HG03045 (cell line): ENCODE results near the gene SLC6A19.

Experiments used
- ATAC-seq: cut with Tn5 transposase; IDR thresholded peaks from one replicate; pipeline ENCODE4 v1.9.1; 2021; ENCODE audit warnings: mild to moderate bottlenecking, moderate library complexity; ENCODE audit not compliant: unreplicated experiment

SLC6A19 gene

DNA sequence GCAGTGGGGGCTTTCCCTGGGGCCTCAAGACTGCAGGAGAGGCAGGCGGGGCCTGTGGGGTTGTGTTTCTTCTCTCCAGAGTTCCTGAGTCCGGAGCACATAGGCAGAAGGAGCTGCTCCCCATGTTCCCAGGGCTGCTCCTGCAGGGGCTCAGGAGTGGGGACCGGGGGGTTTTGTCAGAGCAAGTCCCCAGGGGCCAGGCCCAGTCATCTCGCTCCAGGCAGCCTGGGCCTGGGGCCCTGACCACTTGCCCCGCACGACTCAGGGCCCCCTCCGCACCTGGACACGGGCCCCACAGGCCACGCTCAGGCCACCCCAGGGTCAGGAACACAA, 22.0 kb upstream of the SLC6A19 start:
- no peak for ATAC-seq

DNA sequence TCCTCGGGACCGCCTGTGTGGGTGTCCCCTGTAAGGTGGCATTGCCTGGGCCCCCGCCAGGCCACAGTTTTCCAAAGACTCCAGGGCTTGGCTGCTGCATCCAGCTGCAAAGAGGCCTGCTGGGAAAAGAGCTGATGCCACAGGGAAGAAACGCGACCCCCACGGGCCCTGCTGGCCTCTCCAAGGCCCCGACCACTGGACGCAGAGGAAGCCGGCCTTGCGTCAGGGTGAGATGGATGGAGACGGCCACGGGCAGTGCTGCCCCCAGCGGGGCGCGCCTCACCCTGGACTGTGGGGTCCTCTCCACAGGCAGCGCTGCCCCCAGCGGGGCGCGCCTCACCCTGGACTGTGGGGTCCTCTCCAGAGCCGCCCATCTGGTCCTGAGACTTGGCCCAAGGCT, 21.3 kb upstream of the SLC6A19 start:
- ATAC-seq = no peak

DNA sequence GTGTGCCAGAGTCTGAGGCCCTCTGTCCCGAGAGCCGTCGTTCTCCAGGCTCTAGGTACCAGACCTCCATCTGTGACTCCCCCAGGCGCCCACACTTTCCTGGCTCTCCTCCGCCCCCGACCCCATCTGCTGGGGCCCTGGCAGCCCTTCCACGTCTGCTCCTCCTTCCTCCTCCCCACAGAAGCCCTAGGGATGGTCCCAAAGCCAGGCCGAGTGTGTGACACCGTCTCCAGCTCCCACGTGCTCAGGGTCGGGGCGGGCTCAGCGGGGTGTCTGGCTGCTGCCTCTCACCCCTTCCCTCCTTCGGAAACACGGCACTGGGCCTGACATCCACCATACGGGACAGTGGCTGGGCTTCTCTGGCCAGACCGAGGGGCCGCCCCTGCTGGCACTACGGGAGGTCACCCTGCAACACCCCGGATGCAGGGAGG, 20.5 kb upstream of the SLC6A19 start:
- no peak for ATAC-seq

DNA sequence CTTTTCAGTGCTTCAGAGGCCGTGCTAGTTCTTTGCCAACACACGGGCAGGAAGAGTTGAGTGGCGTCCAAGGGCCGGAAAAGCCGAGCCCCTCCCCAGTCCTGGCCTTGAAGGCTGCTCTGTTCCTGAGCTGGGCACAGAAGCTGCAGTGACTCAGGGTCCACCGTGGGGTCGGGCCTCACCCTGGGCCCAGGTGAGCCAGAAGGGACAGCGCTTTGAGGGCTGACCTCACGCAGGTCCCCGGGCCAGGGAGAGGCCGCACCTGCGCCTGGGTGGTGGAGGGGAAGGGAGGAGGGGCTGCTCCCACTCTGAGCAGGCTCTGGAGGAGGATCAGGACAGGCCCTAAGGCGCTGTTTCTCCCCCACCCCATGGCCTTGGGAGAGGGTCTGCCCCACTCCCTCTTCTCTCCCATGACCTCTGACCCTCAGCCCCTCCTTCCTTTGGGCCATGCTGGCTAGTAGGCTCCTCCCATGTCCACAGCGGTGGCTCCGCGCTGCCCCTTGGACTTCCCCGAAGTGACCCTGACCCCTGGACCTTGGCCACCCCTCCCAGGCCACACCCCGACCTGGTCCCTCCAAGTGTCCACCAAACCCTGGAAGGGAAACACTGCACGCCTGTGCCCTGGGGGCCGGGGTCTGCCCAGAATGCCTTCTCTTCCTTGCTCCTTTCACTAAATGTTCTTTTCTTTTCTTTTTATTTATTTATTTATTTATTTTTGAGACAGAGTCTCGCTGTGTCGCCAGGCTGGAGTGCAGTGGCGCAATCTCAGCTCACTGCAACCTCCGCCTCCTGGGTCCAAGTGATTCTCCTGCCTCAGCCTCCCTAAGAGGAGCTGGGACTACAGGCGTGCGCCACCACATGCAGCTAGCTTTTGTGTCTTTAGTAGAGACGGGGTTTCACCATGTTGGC, 19.7 kb upstream of the SLC6A19 start:
- no peak for ATAC-seq

DNA sequence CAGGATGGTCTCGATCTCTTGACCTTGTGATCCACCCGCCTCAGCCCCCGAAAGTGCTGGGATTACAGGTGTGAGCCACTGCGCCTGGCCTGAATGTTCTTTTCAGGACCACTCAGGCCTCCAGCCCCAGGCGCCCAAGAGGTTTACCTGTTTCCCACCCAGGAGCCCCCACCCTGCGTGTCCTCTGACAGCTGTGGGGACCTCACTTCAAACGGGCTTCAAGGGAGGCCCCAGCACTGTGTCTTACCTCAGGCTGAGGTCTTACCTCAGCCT, 19.1 kb upstream of the SLC6A19 start:
- ATAC-seq = no peak

DNA sequence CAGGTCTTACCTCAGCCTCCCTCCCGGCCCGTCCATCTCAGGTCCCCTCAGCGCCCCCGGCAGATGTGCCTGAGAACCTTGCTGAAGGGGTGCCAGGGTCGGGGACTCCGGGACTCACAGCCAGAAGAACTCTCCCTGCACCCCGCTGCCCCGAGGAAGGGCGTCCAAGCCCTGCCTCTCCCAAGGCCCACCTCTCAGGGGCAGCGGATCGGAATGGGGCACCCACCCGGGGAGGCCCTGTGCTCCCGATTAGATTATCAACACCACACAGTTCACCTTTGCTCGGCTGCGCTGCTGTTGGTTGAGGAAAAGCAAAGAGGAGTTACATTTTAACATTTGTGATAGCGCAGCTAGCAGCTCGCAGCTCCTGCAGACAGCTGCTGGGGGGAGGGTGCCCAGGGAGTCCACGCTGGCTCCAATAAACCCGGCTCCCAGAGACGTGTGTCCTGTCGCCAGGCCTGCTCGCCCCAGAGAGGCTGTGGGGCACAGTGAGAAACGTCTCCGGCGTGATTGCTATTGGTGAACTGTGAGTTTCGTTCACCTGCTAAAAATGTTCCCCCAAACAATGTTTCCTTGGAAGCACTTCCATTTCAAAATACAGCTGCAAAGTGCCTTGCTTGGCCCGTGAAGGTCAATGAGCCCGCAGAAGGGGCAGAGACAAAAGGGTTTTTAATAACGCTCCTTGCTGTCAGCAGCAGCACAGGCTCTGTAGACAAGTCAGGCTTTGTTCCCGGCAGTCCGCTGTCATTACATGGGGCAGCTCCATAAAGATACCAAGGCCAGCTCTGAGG, 18.6 kb upstream of the SLC6A19 start:
- no peak for ATAC-seq

DNA sequence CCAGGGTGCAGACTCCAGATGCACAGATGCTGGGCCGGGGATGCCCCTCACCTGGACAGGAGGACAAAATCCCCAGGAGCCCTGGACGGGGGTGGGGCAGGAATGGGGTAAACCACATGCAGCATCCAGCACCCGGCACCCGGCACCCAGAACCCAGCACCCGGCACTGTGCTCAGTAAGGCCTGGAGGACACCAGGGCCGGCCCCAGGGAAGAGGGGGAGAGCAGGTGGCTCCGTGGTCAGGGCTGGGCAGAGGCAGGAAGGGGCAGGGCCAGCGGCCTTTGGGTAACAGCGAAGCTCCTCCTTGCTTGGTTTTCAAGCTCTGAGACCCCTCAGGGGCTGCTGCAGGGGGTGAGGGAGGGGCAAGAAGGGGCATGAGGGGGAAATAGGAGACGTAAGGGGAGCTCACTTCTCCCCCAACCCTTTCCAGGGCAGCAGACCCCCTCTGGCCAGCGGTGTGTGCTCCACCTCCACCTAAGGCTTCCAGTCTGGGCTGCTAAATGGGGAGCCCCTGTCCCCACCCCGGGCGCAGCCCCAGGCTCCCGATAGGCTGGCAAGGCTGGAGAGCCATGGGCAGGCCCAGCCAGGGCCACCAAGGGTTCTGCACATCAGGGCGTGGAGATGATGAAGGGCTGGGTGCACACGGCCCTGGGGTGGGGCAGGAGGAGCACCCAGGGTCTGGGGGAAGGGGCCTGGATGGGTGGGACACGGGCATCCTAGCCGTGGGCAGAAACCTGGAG, 17.8 kb upstream of the SLC6A19 start:
- no peak for ATAC-seq

DNA sequence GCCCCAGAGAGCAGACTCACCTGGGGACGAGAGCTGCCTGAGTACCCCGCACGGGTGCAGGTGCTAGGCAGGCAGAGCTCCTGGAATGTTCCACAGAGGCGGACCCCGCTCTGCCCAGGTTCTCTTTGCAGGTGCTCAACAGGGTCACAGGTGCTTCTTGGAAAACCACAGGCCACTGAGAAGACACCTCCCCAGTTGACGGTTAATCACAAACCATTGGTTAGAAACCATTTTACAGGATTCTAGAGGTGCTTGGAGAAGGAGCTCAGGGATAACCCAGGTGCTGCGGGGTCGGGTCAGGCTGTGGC, 17.3 kb upstream of the SLC6A19 start:
- ATAC-seq = no peak

DNA sequence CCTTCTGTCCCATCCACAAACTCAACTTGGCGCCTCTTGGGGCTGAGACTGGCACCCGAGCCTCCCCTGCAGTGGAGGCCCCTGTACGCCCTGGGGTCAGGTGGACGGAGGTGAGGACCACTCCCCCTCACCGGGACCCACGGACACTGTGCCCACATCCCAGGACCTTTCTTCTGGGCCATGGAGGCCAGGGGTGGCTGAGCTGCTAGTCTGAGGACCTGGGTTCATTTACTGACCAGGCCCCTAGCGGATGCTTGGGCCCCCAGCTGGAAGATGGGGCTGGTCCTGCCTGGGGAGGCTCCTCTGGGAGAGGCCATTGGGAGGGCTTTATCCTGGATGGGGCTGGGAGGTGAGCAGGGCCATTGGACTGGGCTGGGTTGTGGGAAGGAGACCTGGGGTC, 16.9 kb upstream of the SLC6A19 start:
- ATAC-seq = no peak

DNA sequence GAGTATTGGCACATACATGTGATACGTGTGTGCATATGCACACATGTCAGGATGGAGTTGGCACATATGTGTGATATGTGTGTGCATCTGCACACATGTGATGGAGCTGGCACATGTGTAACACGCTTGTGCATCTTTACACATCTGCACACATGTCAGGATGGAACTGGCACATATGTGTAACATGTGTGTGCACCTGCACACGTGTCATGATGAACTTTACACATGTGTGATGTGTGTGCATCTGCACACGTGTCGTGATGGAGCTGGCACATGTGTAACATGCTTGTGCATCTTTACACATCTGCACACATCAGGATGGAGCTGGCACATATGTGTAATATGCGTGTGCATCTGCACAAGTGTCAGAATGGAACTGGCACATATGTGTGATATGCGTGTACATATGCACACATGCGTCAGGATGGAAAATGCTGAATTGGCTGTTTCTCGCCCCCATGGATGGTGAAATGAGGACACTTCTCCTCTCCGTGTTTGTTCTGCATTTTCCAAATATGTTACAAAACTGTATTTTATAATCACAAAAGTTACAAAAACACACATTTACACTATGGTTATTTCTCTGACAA, 16.3 kb upstream of the SLC6A19 start:
- no peak for ATAC-seq

DNA sequence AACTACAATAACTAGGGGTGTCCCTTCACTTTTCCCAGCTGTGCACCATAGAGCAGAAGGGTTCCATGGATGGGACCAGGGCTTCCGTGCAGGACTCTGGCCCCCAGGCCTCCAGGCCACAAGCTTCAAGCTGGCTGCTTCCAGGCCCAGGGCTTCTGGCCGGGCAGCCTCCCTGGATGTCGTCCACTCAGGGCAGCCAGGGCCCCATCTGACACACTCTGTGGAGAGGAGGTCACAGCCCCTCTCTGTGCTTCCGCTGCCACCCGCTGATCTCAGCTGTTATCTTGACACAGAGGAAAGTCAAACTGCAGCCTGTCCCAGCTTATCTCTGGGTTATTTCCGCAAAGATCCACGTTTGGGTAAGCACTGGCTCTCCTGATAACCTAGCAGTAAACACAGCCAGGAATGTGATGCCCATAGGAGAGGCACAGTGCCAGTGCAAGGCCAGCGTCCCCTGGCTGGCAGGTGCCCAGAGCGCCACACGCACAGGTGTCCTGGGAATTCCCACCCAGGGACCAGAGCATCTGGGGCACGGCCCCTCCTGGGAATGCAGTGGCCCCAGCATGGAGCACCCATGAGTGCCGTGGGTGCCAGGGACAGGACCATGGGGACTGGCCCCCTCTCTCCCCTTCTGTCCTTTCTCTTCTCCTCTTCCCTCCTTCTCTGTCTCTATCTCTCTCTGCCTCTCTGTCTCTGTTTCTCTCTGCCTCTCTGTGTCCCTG, 15.6 kb upstream of the SLC6A19 start:
- ATAC-seq = no peak

DNA sequence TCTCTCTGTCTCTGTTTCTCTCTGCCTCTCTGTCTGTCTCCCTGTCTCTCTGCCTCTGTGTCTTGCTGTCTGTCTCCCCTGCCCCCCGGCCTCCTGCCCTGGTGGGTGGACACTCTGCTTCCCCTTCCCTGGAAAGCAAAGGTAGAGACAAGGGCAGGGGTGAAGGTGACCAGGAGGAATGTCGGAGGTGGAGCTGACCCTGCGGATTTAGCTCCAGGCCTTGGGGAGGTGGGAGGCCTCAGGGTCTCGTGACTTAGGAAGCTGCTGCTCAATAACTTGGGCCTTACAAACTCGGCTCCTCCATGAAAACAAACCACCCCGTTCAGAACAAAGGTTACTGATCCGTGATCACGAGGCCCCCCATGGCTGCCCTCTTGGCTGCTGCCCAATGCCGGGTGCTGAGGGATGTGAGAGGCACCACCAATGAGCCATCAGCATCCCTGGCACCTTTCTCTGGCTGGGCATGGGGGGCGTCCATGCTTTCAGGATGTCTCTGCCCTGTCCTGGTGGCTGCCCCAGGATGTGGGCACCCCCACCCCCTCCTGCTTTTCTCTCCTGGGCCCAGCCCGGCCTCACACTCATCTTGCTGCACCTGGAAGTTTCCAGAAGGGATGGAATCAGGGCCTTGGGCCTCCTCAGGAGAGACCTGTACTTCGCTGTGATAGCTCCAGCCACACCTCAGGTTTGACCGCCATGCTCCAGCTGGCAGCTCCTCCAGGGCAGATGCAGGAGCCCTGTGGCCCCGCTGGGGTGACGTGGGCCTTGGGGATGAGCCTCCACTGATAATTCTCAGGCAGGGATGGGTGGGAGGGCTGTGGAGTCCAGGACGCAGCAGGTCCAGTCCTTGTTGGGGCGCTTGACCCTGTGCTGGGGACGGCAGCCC, 14.8 kb upstream of the SLC6A19 start:
- no peak for ATAC-seq

DNA sequence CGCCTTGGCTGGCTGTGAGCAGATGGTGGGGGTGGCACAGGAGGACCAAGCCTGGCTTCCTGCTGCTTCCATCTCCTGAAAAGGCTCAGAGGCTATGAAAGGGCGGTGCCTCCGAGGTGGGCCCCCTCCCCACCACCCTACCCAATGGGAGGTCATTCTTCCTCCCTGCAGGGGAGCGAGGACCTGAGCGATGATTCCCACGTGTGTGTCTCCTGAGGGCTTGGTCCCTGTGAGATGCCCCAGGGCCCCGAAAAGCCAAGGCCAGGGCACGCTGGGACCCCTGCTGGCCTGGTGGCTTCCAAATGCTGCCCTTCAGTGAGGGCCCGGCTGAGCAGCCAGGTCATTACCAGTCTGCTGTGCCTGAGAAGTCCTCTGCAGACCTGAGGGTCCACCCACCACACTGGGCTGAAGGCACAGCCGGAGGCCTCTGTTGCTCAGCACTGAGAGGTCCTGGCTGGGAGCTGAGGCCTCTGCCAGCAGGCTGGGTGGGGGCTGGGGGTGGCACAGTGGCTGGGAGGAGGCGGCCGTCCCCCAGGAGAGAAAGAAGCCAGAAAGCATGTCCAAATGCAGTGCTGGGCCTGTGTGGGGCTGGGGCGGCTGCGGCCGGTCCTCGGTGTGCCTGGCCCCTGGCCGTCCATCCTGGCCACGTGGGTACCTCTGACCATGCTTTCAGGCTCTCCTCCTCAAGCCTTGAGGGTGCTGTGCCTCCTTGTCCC, 14.0 kb upstream of the SLC6A19 start:
- no peak for ATAC-seq

DNA sequence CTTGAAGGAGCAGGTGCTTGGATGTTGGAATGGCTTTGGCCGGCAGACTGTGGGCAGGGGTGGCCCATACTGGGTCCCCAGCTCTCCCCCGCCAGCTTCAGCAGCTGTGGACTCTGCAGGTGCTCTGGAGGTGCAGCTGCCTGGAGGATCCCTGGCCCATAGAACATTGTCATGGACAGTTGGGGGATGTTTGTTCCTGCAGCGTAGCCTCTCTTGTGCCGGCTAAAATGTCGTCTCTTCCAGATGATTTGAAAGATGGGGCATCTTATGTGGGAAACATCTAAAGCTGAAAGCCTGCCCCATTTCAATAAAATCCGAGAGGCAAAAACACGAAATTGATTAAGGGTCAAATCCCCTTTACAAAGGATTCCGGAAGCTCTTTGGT, 13.5 kb upstream of the SLC6A19 start:
- no peak for ATAC-seq

DNA sequence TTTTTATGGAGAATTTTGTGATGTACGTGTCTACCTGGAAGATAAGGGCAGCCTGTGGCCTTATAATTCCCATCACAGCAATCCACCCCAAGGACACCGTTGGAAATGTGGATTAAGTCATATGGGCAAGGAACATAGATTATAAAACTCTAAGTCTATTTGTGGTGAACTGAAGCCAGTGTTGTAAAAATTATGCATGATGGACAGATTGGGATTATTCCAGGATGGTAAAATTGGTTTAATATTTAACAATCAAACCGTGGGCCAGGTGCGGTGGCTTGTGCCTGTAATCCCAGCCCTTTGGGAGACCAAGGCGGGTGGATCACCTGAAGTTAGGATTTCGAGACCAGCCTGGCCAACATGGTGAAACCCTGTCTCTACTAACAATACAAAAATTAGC, 12.9 kb upstream of the SLC6A19 start:
- no peak for ATAC-seq

DNA sequence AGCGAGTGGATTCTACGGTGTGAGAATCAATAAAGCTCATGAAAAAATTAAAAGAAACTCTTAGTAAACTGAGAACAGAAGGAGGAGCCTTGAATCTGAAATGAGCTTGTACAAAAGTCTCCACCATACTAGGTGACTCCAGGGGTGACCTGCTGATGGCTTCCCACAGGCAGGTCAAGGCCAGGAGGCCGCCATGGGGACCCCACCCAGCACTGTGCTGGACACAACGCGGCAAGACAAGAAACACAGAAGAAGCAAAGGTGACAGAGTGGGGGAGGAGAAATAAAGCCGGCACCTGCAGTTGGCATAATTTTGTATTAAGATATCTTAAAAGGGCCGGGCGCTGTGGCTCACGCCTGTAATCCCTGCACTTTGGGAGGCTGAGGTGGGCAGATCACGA, 12.1 kb upstream of the SLC6A19 start:
- ATAC-seq = no peak

DNA sequence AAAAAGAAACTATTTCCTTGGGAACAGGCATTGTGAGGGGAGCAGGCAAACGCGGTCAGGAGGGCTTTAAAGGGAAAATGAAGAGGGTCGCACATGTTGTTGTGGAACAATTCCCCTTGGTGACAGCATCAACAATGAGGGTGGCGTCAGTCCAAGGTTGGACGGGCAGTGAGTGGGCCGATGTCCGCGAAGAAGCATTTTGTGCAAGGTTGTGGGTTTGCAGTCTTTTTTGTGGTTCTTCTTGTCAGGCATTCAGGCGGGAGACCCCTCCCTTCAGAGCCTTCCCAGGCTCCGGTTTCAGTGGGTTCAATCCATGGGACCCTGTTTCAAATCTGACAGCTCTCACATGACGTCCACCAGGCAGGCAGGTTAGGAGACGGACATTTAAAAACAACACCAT, 11.1 kb upstream of the SLC6A19 start:
- ATAC-seq = no peak

DNA sequence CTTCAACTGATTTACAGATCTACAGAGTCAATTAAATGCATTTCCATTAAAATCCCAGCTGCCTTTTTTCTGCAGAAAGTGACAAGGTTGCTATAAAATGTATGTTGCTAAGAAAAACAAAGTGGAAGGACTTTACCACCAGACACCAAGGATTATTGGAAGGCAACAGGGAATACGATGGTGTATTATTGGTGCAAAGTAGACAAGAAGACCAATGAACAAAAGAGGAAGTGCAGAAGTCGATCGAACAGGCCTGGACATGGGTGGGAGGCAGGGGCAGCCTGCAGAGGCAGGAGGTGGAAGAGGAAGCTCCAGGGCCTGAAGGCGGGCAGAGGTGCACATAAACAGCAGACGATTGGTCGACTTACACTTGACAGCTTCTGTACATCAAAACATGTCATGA, 10.6 kb upstream of the SLC6A19 start:
- no peak for ATAC-seq

DNA sequence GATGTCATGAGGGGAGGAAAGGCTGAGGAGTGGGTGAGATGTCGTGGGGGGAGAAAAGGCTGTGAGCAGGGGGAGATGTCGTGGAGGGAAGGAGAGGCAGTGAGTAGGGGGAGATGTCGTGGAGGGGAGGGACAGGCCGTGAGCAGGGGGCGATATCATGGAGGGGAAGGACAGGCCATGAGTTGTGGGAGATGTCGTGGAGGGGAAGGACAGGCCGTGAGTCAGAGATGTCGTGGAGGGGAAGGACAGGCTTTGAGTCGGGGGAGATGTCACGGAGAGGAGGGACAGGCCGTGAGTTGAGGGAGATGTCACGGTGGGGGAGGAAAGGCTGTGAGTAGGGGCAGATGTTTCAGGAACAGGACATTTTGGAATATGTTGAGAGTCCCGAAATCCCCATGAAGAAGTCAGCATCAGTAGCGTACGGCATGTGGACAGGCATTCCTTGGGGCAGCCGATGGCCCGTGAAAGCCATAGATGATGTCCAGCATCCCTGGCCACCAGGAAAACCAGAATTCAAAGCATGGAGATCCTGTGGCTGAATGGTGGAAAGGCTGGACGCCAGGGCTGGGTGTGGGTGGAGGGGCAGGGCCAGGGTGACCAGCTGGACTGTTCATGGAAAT, 8.3 kb upstream of the SLC6A19 start:
- ATAC-seq = no peak
